H9 (cell line): Measurements from ENCODE around the gene BCAS3. TPM values are rescaled to one million over a fixed set of nuclear protein-coding genes. Genes with fewer than 3 reads are reported as not detected.

ENCODE experiments used
- DNase-seq: peaks from one replicate; pipeline ENCODE4 v3.0.0-alpha.2; 2017
- H2AFZ ChIP-seq: one replicate; pipeline ENCODE4 v1.6.1; 2013; ENCODE audit warnings: mild to moderate bottlenecking, low read length, control low read depth, moderate library complexity
- H2AK5ac ChIP-seq: 2 replicates; pipeline ENCODE4 v1.6.1; 2013; ENCODE audit warnings: low read length, control low read depth, mixed read lengths; ENCODE audit not compliant: insufficient read length
- H2BK120ac ChIP-seq: one replicate; pipeline ENCODE4 v1.6.1; 2013; ENCODE audit warnings: low read depth, mild to moderate bottlenecking, low read length, control low read depth, inconsistent platforms; ENCODE audit not compliant: poor library complexity, severe bottlenecking
- H2BK12ac ChIP-seq: 2 replicates; pipeline ENCODE4 v1.6.1; 2013; ENCODE audit warnings: low read length, control low read depth, mixed read lengths, low read depth; ENCODE audit not compliant: insufficient read length
- H2BK15ac ChIP-seq: 2 replicates; pipeline ENCODE4 v1.6.1; 2013; ENCODE audit warnings: low read depth, low read length, control low read depth
- H2BK20ac ChIP-seq: one replicate; pipeline ENCODE4 v1.6.1; 2013; ENCODE audit warnings: low read depth, mild to moderate bottlenecking, low read length, control low read depth, inconsistent platforms; ENCODE audit not compliant: poor library complexity, severe bottlenecking
- H2BK5ac ChIP-seq: 2 replicates; pipeline ENCODE4 v1.6.1; 2013; ENCODE audit warnings: low read length, control low read depth, mixed read lengths; ENCODE audit not compliant: insufficient read length
- H3K14ac ChIP-seq: 2 replicates; pipeline ENCODE4 v1.6.1; 2013; ENCODE audit warnings: low read length, control low read depth; ENCODE audit not compliant: insufficient read depth
- H3K18ac ChIP-seq: 2 replicates; pipeline ENCODE4 v1.6.1; 2013; ENCODE audit warnings: low read depth, mild to moderate bottlenecking, mixed read lengths, low read length, control low read depth; ENCODE audit not compliant: insufficient read length
- H3K23ac ChIP-seq: 2 replicates; pipeline ENCODE4 v1.6.1; 2013; ENCODE audit warnings: low read length, control low read depth, mixed read lengths, low read depth; ENCODE audit not compliant: insufficient read length
- H3K23me2 ChIP-seq: 2 replicates; pipeline ENCODE4 v1.6.1; 2013; ENCODE audit warnings: low read depth, mild to moderate bottlenecking, mixed read lengths, low read length, control low read depth; ENCODE audit not compliant: insufficient read length, poor library complexity, severe bottlenecking
- H3K27ac ChIP-seq: 2 replicates; pipeline ENCODE4 v1.5.1; 2013; ENCODE audit warnings: low read length, control low read depth, mixed read lengths, low read depth; ENCODE audit not compliant: insufficient read length
- H3K27me3 ChIP-seq: 2 replicates; pipeline ENCODE4 v1.6.1; 2013; ENCODE audit warnings: low read length, control low read depth, inconsistent platforms; ENCODE audit not compliant: insufficient read depth
- H3K4ac ChIP-seq: 2 replicates; pipeline ENCODE4 v1.6.1; 2013; ENCODE audit warnings: low read depth, mild to moderate bottlenecking, control low read depth, inconsistent platforms, low read length, moderate library complexity
- H3K4me1 ChIP-seq: 2 replicates; pipeline ENCODE4 v1.6.1; 2013; ENCODE audit warnings: low read length, control low read depth, inconsistent platforms; ENCODE audit not compliant: insufficient read depth
- H3K4me2 ChIP-seq: 2 replicates; pipeline ENCODE4 v1.6.1; 2013; ENCODE audit warnings: low read length, control low read depth, mixed read lengths; ENCODE audit not compliant: insufficient read length, insufficient read depth
- H3K56ac ChIP-seq: 2 replicates; pipeline ENCODE4 v1.6.1; 2013; ENCODE audit warnings: low read depth, mild to moderate bottlenecking, mixed read lengths, low read length, control low read depth; ENCODE audit not compliant: insufficient read length
- H3K79me1 ChIP-seq: 2 replicates; pipeline ENCODE4 v1.6.1; 2013; ENCODE audit warnings: low read depth, mild to moderate bottlenecking, moderate library complexity, low read length, control low read depth, inconsistent platforms; ENCODE audit not compliant: insufficient read depth, poor library complexity, severe bottlenecking
- H3K79me2 ChIP-seq: 2 replicates; pipeline ENCODE4 v1.6.1; 2013; ENCODE audit warnings: low read length, control low read depth, inconsistent platforms; ENCODE audit not compliant: insufficient read depth
- H3K9ac ChIP-seq: 2 replicates; pipeline ENCODE4 v1.6.1; 2013; ENCODE audit warnings: low read length, control low read depth, mixed read lengths; ENCODE audit not compliant: insufficient read length; ENCODE audit errors: extremely low read depth
- H3K9me3 ChIP-seq: one replicate; pipeline ENCODE4 v1.6.1; 2013; ENCODE audit warnings: low read depth, low read length, inconsistent platforms; ENCODE audit not compliant: control insufficient read depth
- H3T11ph ChIP-seq: one replicate; pipeline ENCODE4 v1.6.1; 2013; ENCODE audit warnings: mild to moderate bottlenecking, low read length, control low read depth, inconsistent platforms
- H4K20me1 ChIP-seq: one replicate; pipeline ENCODE4 v1.6.1; 2013; ENCODE audit not compliant: control insufficient read depth, insufficient read length, insufficient read depth
- H4K5ac ChIP-seq: 2 replicates; pipeline ENCODE4 v1.6.1; 2013; ENCODE audit warnings: low read depth, mild to moderate bottlenecking, mixed read lengths, low read length, control low read depth; ENCODE audit not compliant: insufficient read length
- H4K8ac ChIP-seq: replicated peaks from 2 replicates; pipeline ENCODE4 v1.6.1; 2013; ENCODE audit warnings: low read length, control low read depth, mixed read lengths, low read depth; ENCODE audit not compliant: insufficient read length
- H4K91ac ChIP-seq: 2 replicates; pipeline ENCODE4 v1.6.1; 2013; ENCODE audit warnings: low read depth, mild to moderate bottlenecking, moderate library complexity, mixed read lengths, low read length, control low read depth; ENCODE audit not compliant: insufficient read length
- H3K27ac Mint-ChIP-seq, 3 experiments: 2 replicates in 2 of 3; 3 replicates in 1 of 3; pipeline ENCODE4 v1.8.0; 2020 to 2021; ENCODE audit warnings: mixed read lengths in 3 of 3, mild to moderate bottlenecking in 1 of 3, moderate library complexity in 1 of 3
- H3K27me3 Mint-ChIP-seq: 2 replicates; pipeline ENCODE4 v1.8.0; 2021; ENCODE audit warnings: low read depth, mild to moderate bottlenecking, moderate library complexity, mixed read lengths
- H3K36me3 Mint-ChIP-seq, 3 experiments: 2 replicates in 2 of 3; 3 replicates in 1 of 3; pipeline ENCODE4 v1.8.0; 2020 to 2021; ENCODE audit warnings: low read depth in 3 of 3, mixed read lengths in 3 of 3; ENCODE audit not compliant: insufficient read depth in 1 of 3
- H3K4me1 Mint-ChIP-seq, 2 experiments: 2 replicates each; pipeline ENCODE4 v1.8.0; 2020; ENCODE audit warnings: mixed read lengths in 2 of 2
- H3K4me3 Mint-ChIP-seq, 2 experiments: 2 replicates in 1 of 2; 3 replicates in 1 of 2; pipeline ENCODE4 v1.8.0; 2020 to 2021; ENCODE audit warnings: mild to moderate bottlenecking in 2 of 2, mixed read lengths in 2 of 2, moderate library complexity in 1 of 2
- H3K9me3 Mint-ChIP-seq, 2 experiments: 2 replicates in 1 of 2; 3 replicates in 1 of 2; pipeline ENCODE4 v1.8.0; 2020; ENCODE audit warnings: mild to moderate bottlenecking in 2 of 2, mixed read lengths in 2 of 2, moderate library complexity in 1 of 2
- CTCF ChIP-seq: fragments of 200-600 bp; sonication (generic); conservative IDR thresholded peaks from 3 replicates; pipeline ENCODE4 v1.8.0; 2021; ENCODE audit warnings: antibody characterized with exemption, mild to moderate bottlenecking
- WGBS: extraction: QIAGEN DNeasy Blood & Tissue Kit; methylation state at CpG from one replicate; pipeline ENCODE4 v1.1.7; 2013; ENCODE audit warnings: missing lambda C conversion rate, low lambda C conversion rate, mixed read lengths; ENCODE audit not compliant: insufficient read length; ENCODE audit errors: extremely low coverage; 5-methylcytosine and 5-hydroxymethylcytosine counted together
- total RNA-seq: library from RNA; stranded (reverse); gene quantifications from 2 replicates; pipeline ENCODE4 v1.2.1, GENCODE V29; 2021

BCAS3 gene
- total RNA-seq, 1 experiment from 2014 or later: 22.4 TPM

GRCh38 chr17:61178284-61178683 lies 500.6 kb downstream of the BCAS3 start:
- Mint-ChIP-seq H3K27me3 (no peaks in the 10 kb centered on the region; the same call in 1 of the 2 replicates), H3K36me3 (no peaks in the 10 kb centered on the region), H3K4me1 (peaks cover 5 to 8% of the 10 kb centered on the region in 2 experiments), H3K4me3 (no peak overlapping the region), H3K27ac (no peak overlapping the region), H3K9me3 (no peaks in the 10 kb centered on the region)
- H4K20me1 ChIP-seq: no peaks in the 10 kb centered on the region
- no peak overlapping the region for H3K9ac ChIP-seq
- H3K4me2 ChIP-seq: no peak overlapping the region
- H3T11ph ChIP-seq: no peak overlapping the region
- H3K4me1 ChIP-seq: no peaks in the 10 kb centered on the region
- H3K9me3 ChIP-seq: no peaks in the 10 kb centered on the region
- H3K18ac ChIP-seq: no peak overlapping the region
- H2BK5ac ChIP-seq: no peak overlapping the region
- WGBS: no CpG with 5 or more reads among the region's 1 CpG
- no peak overlapping the region for H2AFZ ChIP-seq
- H3K14ac ChIP-seq: no peak overlapping the region
- no peaks in the 10 kb centered on the region for H3K79me2 ChIP-seq
- H3K27ac ChIP-seq: no peak overlapping the region
- H3K23me2 ChIP-seq: no peaks in the 10 kb centered on the region
- H4K8ac ChIP-seq: no peak overlapping the region
- no peak overlapping the region for H2BK12ac ChIP-seq
- no peak for DNase-seq
- no peaks in the 10 kb centered on the region for H3K27me3 ChIP-seq
- no peak overlapping the region for H2BK20ac ChIP-seq
- H4K91ac ChIP-seq: no peak overlapping the region
- H3K23ac ChIP-seq: no peak overlapping the region
- TF ChIP-seq CTCF: no peak
- H3K56ac ChIP-seq: no peak overlapping the region
- H3K4ac ChIP-seq: no peak overlapping the region
- H2BK120ac ChIP-seq: no peak overlapping the region
- no peak overlapping the region for H2BK15ac ChIP-seq
- no peak overlapping the region for H2AK5ac ChIP-seq
- no peaks in the 10 kb centered on the region for H3K79me1 ChIP-seq
- no peak overlapping the region for H4K5ac ChIP-seq
